K562 (cell line): ENCODE data around the gene PRPH2. TPM values are rescaled to one million over a fixed set of nuclear protein-coding genes. Genes with fewer than 3 reads are reported as not detected.
A peak's percentile ranks its signal among the peaks of the same experiment; 100 is the strongest.

Experiments used
- ATAC-seq: fragments of 200-7000 bp; cut with Tn5 transposase; 3 replicates; pipeline ENCODE4 v1.9.1; 2020; ENCODE audit warnings: moderate library complexity
- BruUV-seq: library from RNA; stranded (reverse); fragments of 400-500 nt; replicated peaks from 2 replicates; lab custom pipeline; 2021; lab: Mats Ljungman, UMichigan
- CTCF ChIA-PET: fragments of 300-600 bp; formaldehyde crosslinking; extraction: SDS; loops from one replicate; lab custom pipeline; 2021; ENCODE audit warnings: low intra/inter-chr PET ratio; lab: Yijun Ruan, JAX
- POLR2A ChIA-PET: fragments of 300-600, 350-650 bp; sonication (Branson Sonifier 250); formaldehyde crosslinking; extraction: SDS; loops from one replicate; lab custom pipeline; 2021; ENCODE audit warnings: antibody characterized with exemption, inconsistent platforms; lab: Yijun Ruan, JAX
- DNase-seq, 4 experiments: peaks; one replicate each; pipeline versions ENCODE4 v3.0.0 to v3.0.0-alpha.2; 2011 to 2018; ENCODE audit warnings: low spot score in 3 of 4, mixed read lengths in 3 of 4; ENCODE audit errors: extremely low read depth in 1 of 4
- FAIRE-seq: peaks from 2 replicates; lab custom pipeline; 2011; peaks lifted over from hg19 to GRCh38; lab: Jason Lieb, UNC
- H2AFZ ChIP-seq: 2 replicates; pipeline ENCODE4 v1.6.0; 2011; ENCODE audit warnings: low read depth, low read length, control low read depth, inconsistent platforms
- H3K27ac ChIP-seq: fragments of 200-600 bp; 3 replicates; pipeline ENCODE4 v1.8.0; 2011; ENCODE audit warnings: low read depth, mild to moderate bottlenecking, control low read depth, inconsistent platforms, low read length, moderate library complexity, mixed read lengths; ENCODE audit errors: extremely low read depth
- H3K27me3 ChIP-seq, 2 experiments: fragments of 300-600 bp in 1 of 2; 2 replicates in 1 of 2; 3 replicates in 1 of 2; pipeline versions ENCODE4 v1.6.0 to v1.8.0; 2011; ENCODE audit warnings: inconsistent platforms in 2 of 2, low read length in 2 of 2, mild to moderate bottlenecking in 1 of 2, mixed read lengths in 1 of 2, moderate library complexity in 1 of 2; ENCODE audit not compliant: control insufficient read depth in 2 of 2, insufficient read depth in 2 of 2
- H3K36me3 ChIP-seq: fragments of 300-600 bp; 3 replicates; pipeline ENCODE4 v1.8.0; 2011; ENCODE audit warnings: mild to moderate bottlenecking, low read length, inconsistent platforms; ENCODE audit not compliant: control insufficient read depth, insufficient read depth
- H3K4me1 ChIP-seq, 2 experiments: fragments of 200-600 bp in 1 of 2; replicated peaks in 1 of 2; 2 replicates in 1 of 2; 3 replicates in 1 of 2; pipeline versions ENCODE4 v1.5.1 to v1.8.0; 2011; ENCODE audit warnings: inconsistent platforms in 2 of 2, low read length in 2 of 2, mild to moderate bottlenecking in 1 of 2, mixed read lengths in 1 of 2, moderate library complexity in 1 of 2; ENCODE audit not compliant: control insufficient read depth in 2 of 2, insufficient read depth in 2 of 2
- H3K4me2 ChIP-seq: 2 replicates; pipeline ENCODE4 v1.6.1; 2011; ENCODE audit warnings: low read length, control low read depth, inconsistent platforms, mixed read lengths; ENCODE audit not compliant: insufficient read depth
- H3K4me3 ChIP-seq: fragments of 200-600 bp; sonication (generic), shearing (Covaris generic); 2 replicates; pipeline ENCODE4 v1.5.1; 2016; ENCODE audit warnings: control low read depth, inconsistent platforms
- H3K79me2 ChIP-seq: fragments of 200-600 bp; 3 replicates; pipeline ENCODE4 v1.8.0; 2011; ENCODE audit warnings: low read length, inconsistent platforms; ENCODE audit not compliant: control insufficient read depth, insufficient read depth
- H3K9ac ChIP-seq, 2 experiments: 2 replicates each; pipeline versions ENCODE4 v1.6.0 to v1.6.1; 2011; ENCODE audit warnings: low read depth in 2 of 2, low read length in 2 of 2, control low read depth in 1 of 2, inconsistent platforms in 1 of 2, mild to moderate bottlenecking in 1 of 2, mixed read lengths in 1 of 2; ENCODE audit not compliant: insufficient read depth in 1 of 2
- H3K9me1 ChIP-seq: one replicate; pipeline ENCODE4 v1.6.0; 2011; ENCODE audit warnings: inconsistent platforms, mild to moderate bottlenecking, low read length, moderate library complexity; ENCODE audit not compliant: control insufficient read depth, insufficient read depth
- H3K9me3 ChIP-seq: replicated peaks from 2 replicates; pipeline ENCODE4 v1.5.1; 2011; ENCODE audit warnings: low read depth, low read length, inconsistent platforms; ENCODE audit not compliant: control insufficient read depth, insufficient read depth
- H4K20me1 ChIP-seq: replicated peaks from 2 replicates; pipeline ENCODE4 v1.6.1; 2011; ENCODE audit warnings: low read length, inconsistent platforms, mixed read lengths; ENCODE audit not compliant: control insufficient read depth, insufficient read depth
- CBFB ChIP-seq: sonication (generic); formaldehyde crosslinking; IDR thresholded peaks from 2 replicates; pipeline ENCODE4 v1.4.0; 2020; ENCODE audit warnings: mild to moderate bottlenecking, missing genetic modification reagents
- CBX5 ChIP-seq: IDR thresholded peaks from 2 replicates; pipeline ENCODE4 v1.6.1; 2014; ENCODE audit warnings: low read depth, borderline replicate concordance
- EP400 ChIP-seq: fragments of 450-650 bp; IDR thresholded peaks from 2 replicates; pipeline ENCODE4 v1.6.1; 2017; ENCODE audit warnings: antibody characterized with exemption, mild to moderate bottlenecking, moderate library complexity
- FOXJ3 ChIP-seq: sonication (generic); formaldehyde crosslinking; IDR thresholded peaks from 2 replicates; pipeline ENCODE4 v1.4.0; 2020; ENCODE audit warnings: mild to moderate bottlenecking, missing genetic modification reagents
- HDGF ChIP-seq: fragments of 450-650 bp; IDR thresholded peaks from 2 replicates; pipeline ENCODE4 v1.6.1; 2016
- ILF3 ChIP-seq: fragments of 450-650 bp; IDR thresholded peaks from 2 replicates; pipeline ENCODE4 v1.6.1; 2018; ENCODE audit warnings: antibody characterized with exemption, mild to moderate bottlenecking, moderate library complexity, borderline replicate concordance
- NR4A1 ChIP-seq, 2 experiments: fragments of 250-450 bp in 1 of 2; fragments of 450-650 bp in 1 of 2; sonication (Bioruptor Pico) in 1 of 2; IDR thresholded peaks; 2 replicates each; pipeline versions ENCODE4 v1.4.0 to v1.6.1; 2016 to 2020; ENCODE audit warnings: mild to moderate bottlenecking in 2 of 2, missing compliant biosample characterization in 1 of 2, missing genetic modification characterization in 1 of 2, moderate library complexity in 1 of 2
- PYGO2 ChIP-seq: fragments of 450-650 bp; IDR thresholded peaks from 2 replicates; pipeline ENCODE4 v1.6.1; 2016; ENCODE audit warnings: mild to moderate bottlenecking, missing genetic modification characterization, moderate library complexity, missing compliant biosample characterization
- RBM17 ChIP-seq: fragments of 200-400 bp; formaldehyde crosslinking; IDR thresholded peaks from 2 replicates; pipeline ENCODE4 v1.6.1; 2017; ENCODE audit warnings: low read depth, mild to moderate bottlenecking, low read length, borderline replicate concordance
- RFX1 ChIP-seq: fragments of 450-650 bp; IDR thresholded peaks from 2 replicates; pipeline ENCODE4 v1.6.1; 2016; ENCODE audit warnings: mild to moderate bottlenecking, moderate library complexity
- SIN3A ChIP-seq, 2 experiments: fragments of 150-350 bp in 1 of 2; IDR thresholded peaks; 2 replicates each; pipeline ENCODE4 v1.6.1; 2011 to 2016; ENCODE audit warnings: borderline replicate concordance in 2 of 2, low read depth in 2 of 2, low read length in 2 of 2, mild to moderate bottlenecking in 2 of 2, moderate library complexity in 2 of 2; ENCODE audit not compliant: control insufficient read depth in 1 of 2
- ZNF184 ChIP-seq: sonication (generic); formaldehyde crosslinking; IDR thresholded peaks from 2 replicates; pipeline ENCODE4 v1.5.0; 2020; ENCODE audit warnings: missing genetic modification reagents
- WGBS: fragments of 100-300 bp; shearing (Covaris generic); methylation state at CpG from one replicate; pipeline ENCODE4 v1.1.6; 2016; ENCODE audit warnings: low coverage, mixed read lengths; ENCODE audit not compliant: insufficient coverage; ENCODE audit errors: missing lambda C conversion rate; 5-methylcytosine and 5-hydroxymethylcytosine counted together
- in situ Hi-C: fragments of 300-500 bp; cut with MboI; formaldehyde crosslinking; loops from 4 replicates; pipeline ENCODE4 v1.15.0; 2018; ENCODE audit warnings: inconsistent platforms, mixed read lengths
- intact Hi-C: fragments of 100-400 bp; cut with micrococcal nuclease; formaldehyde crosslinking; loops from 2 replicates; pipeline ENCODE4 v1.14.2; 2022
- polyA plus RNA-seq, 8 experiments: library from polyadenylated mRNA; depleted of rRNA in 4 of 8; stranded (reverse) in 5 of 8; unstranded in 3 of 8; fragments of >200 nt; fragmentation: Nextera tagmentation in 2 of 8; fragmentation: Illumina TruSeq in 1 of 8; extraction: Ambion mirVana in 2 of 8; extraction: Trizol in 1 of 8; gene quantifications; 2 replicates each; pipeline versions ENCODE4 v1.2.1 to v1.2.3, GENCODE V29; 2011 to 2014; ENCODE audit warnings: inconsistent platforms in 1 of 8, missing spikeins in 1 of 8
- total RNA-seq, 7 experiments: library from RNA; depleted of rRNA in 6 of 7; stranded (reverse); fragments of >200 nt in 6 of 7; fragmentation: Illumina TruSeq in 2 of 7; extraction: Trizol in 2 of 7; gene quantifications; 2 replicates each; pipeline versions ENCODE4 v1.2.1 to v1.2.3, GENCODE V29; 2011 to 2021; ENCODE audit warnings: low replicate concordance in 1 of 7
- TF ChIP-seq, protein P1 (sequence below): fragments of 250-450 bp; sonication (Bioruptor Pico); IDR thresholded peaks from 2 replicates; pipeline ENCODE4 v1.5.0; 2022; ENCODE audit warnings: mild to moderate bottlenecking

PRPH2 gene
- total and polyA plus RNA-seq, 9 of the 15 experiments (the other 6 are each of a cell fraction or from before 2014, with no cell fraction given): 0.03 to 0.11 (median 0.03) TPM; not detected in 5

DNA sequence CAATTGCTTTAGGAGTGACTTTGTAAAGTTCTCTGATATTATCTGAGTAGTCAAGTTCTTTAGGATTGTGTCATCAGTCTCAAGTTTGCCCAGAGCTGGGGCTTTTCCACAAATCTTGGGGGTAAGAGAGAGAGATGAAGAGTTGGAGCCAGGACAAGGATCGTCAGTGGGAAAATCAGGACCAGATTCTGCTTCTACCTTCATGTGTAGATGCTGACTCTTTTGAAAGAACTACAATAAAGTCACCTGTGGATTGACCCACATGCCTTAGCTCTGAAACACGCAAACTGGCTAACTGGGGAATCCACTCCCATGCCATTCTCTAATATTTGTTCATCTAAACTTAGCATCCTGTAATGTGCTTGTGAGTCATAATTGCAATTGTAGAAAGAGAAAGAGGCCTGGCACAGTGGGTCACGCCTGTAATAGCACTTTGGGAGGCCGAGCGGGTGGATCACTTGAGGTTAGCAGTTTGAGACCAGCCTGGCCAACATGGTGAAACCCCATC is 43.8 kb upstream of the PRPH2 start:
- Histone ChIP-seq H3K36me3 (no peaks in the 10 kb centered on the region), H4K20me1 (no peaks in the 10 kb centered on the region; the same call in 1 of the 2 replicates), H3K27ac (no peak overlapping the region), H3K27me3 (no peaks in the 10 kb centered on the region), H3K79me2 (no peaks in the 10 kb centered on the region), H3K9ac (no peak overlapping the region), H3K4me3 (no peak overlapping the region), H3K4me1 (peaks cover 0 to 4% of the 10 kb centered on the region in 2 experiments; a peak in 1 of 5 replicates), H2AFZ (no peak overlapping the region), H3K4me2 (no peak overlapping the region), H3K9me3 (no peaks in the 10 kb centered on the region), H3K9me1 (no peaks in the 10 kb centered on the region)
- in situ Hi-C loops (no loop called here), intact Hi-C loops (no loop called here)
- no TSS peak for BruUV-seq
- FAIRE-seq (no peak), DNase-seq (no peak), ATAC-seq (no peak)
- ChIA-PET CTCF (no interaction called here), POLR2A (interaction anchor here (0.7 to 2.1 kb wide), 4 partner anchors 9 to 18 kb away, joined by 3 to 7 read pairs (median 6); no protein-coding TSS in a partner anchor)
- TF ChIP-seq RBM17 (no peak), FOXJ3 (CRISPR knock-in tag) (0 out of 2 replicates have a peak, but pooled peaks have one; percentile 17)
- WGBS: 79% methylated on average over 5 of the region's 5 CpGs

DNA sequence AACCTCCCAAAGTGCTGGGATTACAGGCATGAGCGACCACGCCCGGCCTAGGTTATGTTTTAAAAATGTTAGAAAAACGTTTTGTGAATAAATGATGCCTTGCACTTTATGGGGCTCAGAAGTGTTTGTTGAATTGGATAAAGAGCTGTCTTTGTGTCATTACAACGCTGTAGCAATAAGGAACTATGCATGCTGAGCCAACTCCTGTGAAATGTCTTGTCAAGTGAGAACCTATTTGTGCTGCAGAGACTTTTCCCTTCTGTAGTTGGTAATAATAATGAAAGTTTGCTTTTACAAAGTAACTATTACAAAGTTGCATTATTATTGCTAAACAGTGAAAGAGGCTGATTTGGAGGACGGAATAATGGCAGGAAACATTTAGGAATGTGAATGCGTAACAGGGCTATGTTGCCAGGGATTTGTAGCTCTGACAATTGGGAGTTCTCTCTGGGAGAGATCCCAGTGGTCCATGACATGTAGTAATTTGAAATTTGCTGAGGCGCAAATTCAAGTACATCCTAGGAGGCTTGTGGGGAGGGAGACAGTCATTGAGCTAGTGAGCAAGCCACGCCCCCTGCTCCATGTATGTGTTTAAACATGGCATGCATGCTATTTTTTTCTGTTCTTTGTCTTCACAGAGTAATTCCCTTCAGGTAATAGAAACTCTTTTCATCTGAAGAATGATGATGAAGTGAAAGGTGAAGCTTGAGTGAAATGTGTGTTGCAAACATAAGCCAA is 42.7 kb upstream of the PRPH2 start:
- Histone ChIP-seq H3K4me3 (no peak overlapping the region), H3K9me1 (no peaks in the 10 kb centered on the region), H3K27ac (no peak overlapping the region), H3K9ac (peak overlapping the region in 1 of 2 experiments; percentile 29; a peak in 1 of 4 replicates), H3K9me3 (no peaks in the 10 kb centered on the region), H3K27me3 (no peaks in the 10 kb centered on the region), H2AFZ (no peak overlapping the region), H3K4me2 (no peak overlapping the region), H3K4me1 (no peaks in the 10 kb centered on the region), H3K79me2 (no peaks in the 10 kb centered on the region), H3K36me3 (no peaks in the 10 kb centered on the region), H4K20me1 (no peaks in the 10 kb centered on the region; the same call in 1 of the 2 replicates)
- no TSS peak for BruUV-seq
- DNase-seq (no peak), FAIRE-seq (no peak), ATAC-seq (no peak)
- POLR2A ChIA-PET: interaction anchor here (0.9 to 5.9 kb wide), 5 partner anchors 10 to 114 kb away, joined by 4 to 28 read pairs (median 7); partner anchors contain the start of gene RPL7L1
- WGBS: 73% methylated on average over 9 of the region's 9 CpGs
- CTCF ChIA-PET: no interaction called here
- intact Hi-C loops (no loop called here), in situ Hi-C loops (no loop called here)
- no peak for TF ChIP-seq SIN3A (IDR thresholded peaks at IDR 0.05; ENCODE audit: borderline replicate concordance in 2 of 2, control insufficient read depth in 1 of 2, low read depth in 2 of 2, low read length in 2 of 2)
- no peak for TF ChIP-seq NR4A1 (CRISPR knock-in tag; IDR thresholded peaks at IDR 0.05)
- no peak for TF ChIP-seq NR4A1 (tag; IDR thresholded peaks at IDR 0.05)
- TF ChIP-seq, protein P1, sequence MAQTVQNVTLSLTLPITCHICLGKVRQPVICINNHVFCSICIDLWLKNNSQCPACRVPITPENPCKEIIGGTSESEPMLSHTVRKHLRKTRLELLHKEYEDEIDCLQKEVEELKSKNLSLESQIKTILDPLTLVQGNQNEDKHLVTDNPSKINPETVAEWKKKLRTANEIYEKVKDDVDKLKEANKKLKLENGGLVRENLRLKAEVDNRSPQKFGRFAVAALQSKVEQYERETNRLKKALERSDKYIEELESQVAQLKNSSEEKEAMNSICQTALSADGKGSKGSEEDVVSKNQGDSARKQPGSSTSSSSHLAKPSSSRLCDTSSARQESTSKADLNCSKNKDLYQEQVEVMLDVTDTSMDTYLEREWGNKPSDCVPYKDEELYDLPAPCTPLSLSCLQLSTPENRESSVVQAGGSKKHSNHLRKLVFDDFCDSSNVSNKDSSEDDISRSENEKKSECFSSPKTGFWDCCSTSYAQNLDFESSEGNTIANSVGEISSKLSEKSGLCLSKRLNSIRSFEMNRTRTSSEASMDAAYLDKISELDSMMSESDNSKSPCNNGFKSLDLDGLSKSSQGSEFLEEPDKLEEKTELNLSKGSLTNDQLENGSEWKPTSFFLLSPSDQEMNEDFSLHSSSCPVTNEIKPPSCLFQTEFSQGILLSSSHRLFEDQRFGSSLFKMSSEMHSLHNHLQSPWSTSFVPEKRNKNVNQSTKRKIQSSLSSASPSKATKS (CRISPR knock-in tag): no peak
- no peak for TF ChIP-seq CBFB
- no peak for TF ChIP-seq HDGF
- no peak for TF ChIP-seq ILF3
- TF ChIP-seq RFX1: no peak
- TF ChIP-seq PYGO2 (tag): no peak
- no peak for TF ChIP-seq ZNF184 (CRISPR knock-in tag)
- no peak for TF ChIP-seq CBX5
- TF ChIP-seq EP400: no peak
